ENCODE data around the gene UPK1B. TPM values are rescaled to one million over a fixed set of nuclear protein-coding genes. Genes with fewer than 3 reads are reported as not detected.
"Not testable (repeated sequence)": the region's sequence is repeated elsewhere in the genome, so short reads cannot be mapped to it uniquely, and the experiment has no call there.

The UPK1B gene
- not detected in 2 replicates for total RNA-seq (2014; rRNA removed; shearing (Covaris generic); ENCODE audit: low replicate concordance)

DNA sequence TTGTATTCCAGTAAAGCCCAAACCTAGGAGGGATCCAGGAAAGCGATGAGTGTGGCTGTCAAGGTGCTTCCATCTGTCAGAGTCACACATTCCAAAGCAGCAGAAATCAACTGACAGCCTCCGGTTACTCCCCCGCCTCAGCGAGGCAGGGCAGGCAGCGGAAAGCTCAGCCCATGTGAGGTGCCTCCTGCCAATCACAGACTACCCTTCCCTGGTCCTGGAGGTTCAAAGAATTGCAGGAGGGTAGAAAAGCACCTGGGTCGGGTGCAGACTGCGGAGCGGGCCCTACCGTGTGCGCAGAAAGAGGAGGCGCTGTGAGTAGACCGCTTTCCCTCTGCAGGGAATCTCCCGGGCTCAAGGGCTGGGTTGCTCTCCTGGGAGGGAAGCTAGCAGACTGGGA, at the start of gene UPK1B:
Gene UPK1B, plus strand, starts transcription at position 274 of the 400 bp plus-strand sequence. CDS start 13,144 bp downstream, outside the sequence.
- no peaks in the 10 kb centered on the region for H3K9me3 ChIP-seq

DNA sequence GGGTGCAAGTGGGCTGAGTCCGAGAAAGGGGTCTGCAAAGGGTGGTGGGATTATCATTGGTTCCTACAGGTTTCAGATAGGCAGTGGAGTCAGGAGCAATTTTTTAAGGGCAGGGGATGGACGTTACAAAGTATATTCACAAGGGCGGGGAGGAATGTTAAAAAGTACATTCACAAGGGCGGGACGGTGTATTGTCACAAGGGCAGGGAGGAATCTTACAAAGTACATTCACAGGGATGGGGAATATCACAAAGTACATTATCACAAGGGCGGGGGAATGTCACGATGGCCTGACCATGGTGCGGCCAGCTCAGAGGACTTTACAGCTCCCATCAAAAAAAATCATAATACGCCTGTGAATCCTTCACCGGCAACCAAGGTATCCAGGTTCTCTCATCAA, 48.1 kb upstream of the UPK1B start:
- H3K9me3 ChIP-seq: no peaks in the 10 kb centered on the region
- H3K36me3 ChIP-seq: no peaks in the 10 kb centered on the region
- H3K27me3 ChIP-seq: no peaks in the 10 kb centered on the region
- DNase-seq: no peak
- no peak overlapping the region for H3K4me3 ChIP-seq

More for the DNA sequence above, at the start of gene UPK1B:
- no peaks in the 10 kb centered on the region for H3K27me3 ChIP-seq
- H3K4me3 ChIP-seq: no peak within 1 kb of the TSS
- H3K36me3 ChIP-seq: no peaks in the 10 kb centered on the region
- DNase-seq: no peak

DNA sequence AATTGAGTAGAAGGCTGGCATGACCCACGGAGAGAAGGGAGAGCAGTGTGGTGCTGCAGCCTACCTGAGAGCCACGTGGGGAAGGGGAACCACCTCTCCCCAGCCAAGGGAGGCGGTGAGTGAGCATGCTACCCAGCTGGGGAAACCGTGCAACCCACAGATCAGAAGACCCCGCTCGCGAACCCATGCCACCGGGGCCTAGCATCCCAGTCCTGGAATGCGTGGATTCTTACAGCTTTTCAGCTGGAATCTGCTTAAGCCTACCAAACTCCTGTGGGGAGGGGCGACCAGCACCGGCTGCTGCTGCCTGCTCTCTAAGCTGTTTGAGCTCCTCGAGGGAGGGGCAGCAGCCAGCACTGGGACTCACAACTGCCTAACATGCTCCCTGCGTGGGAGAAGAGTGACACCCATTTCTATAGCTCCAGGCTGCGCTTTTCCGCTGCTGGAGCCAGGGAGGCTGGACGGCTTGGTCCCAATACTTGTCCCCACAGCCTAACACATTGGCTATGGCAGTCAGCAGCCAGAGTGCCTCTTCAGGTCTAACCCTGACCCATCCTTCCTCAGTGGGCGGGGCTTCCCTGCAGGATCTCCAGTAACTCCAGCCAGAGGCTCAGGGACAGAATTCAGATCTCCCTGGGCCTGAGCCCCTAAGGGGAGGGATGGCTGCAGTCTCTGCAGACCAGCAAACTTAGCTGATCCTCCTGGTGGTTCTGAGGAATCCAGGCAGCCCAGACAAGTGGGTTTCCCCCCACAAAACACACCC, 47.5 kb upstream of the UPK1B start:
- Histone ChIP-seq H3K36me3 (no peaks in the 10 kb centered on the region), H3K4me3 (no peak overlapping the region), H3K27me3 (no peaks in the 10 kb centered on the region), H3K9me3 (no peaks in the 10 kb centered on the region)
- DNase-seq: no peak

DNA sequence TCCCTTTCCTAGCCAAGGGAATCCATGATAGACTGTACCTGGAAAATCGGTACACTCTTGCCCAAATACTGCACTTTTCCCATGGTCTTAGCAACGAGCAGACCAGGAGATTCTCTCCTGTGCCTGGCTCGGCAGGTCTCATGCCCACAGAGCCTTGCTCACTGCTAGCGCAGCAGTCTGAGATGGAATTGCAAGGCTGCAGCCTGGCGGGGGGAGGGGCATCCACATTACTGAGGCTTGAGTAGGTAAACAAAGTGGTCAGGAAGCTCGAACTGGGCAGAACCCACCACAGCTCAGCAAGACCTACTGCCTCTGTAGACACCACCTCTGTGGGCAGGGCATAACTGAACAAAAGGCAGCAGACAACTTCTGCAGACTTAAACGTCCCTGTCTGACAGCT, 43.1 kb upstream of the UPK1B start:
- not testable (repeated sequence) for H3K4me3 ChIP-seq, H3K36me3 ChIP-seq, H3K9me3 ChIP-seq, H3K27me3 ChIP-seq, DNase-seq

DNA sequence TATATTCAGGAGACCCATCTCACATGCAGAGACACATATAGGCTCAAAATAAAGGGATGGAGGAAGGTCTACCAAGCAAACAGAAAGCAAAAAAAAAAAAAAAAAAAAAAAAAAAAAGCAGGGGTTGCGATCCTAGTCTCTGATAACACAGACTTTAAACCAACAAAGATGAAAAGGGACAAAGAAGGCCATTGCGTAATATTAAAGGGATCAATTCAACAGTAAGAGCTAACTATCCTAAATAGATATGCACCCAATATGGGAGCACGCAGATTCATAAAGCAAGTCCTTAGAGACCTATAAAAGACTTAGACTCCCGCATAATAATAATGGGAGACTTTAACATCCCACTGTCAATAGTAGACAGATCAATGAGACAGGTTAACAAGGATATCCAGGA, 41.1 kb upstream of the UPK1B start:
- DNase-seq, H3K36me3 ChIP-seq, H3K4me3 ChIP-seq, H3K9me3 ChIP-seq, H3K27me3 ChIP-seq: not testable (repeated sequence)

DNA sequence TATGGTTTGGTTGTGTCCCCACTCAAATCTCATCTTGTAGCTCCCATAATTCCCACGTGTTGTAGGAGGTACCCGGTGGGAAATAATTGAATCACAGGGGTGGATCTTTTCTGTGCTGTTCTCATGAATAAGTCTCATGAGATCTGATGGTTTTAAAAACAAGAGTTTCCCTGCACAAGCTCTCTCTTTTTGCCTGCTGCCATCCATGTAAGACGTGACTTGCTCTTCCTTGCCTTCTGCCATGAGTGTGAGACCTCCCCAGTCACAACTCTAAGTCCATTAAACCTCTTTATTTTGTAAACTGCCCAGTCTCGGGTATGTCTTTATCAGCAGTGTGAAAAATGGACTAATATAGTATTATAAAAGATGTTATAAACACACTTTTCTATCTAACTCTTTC, 34.0 kb upstream of the UPK1B start:
- H3K36me3 ChIP-seq, H3K9me3 ChIP-seq, H3K27me3 ChIP-seq, DNase-seq, H3K4me3 ChIP-seq: not testable (repeated sequence)

DNA sequence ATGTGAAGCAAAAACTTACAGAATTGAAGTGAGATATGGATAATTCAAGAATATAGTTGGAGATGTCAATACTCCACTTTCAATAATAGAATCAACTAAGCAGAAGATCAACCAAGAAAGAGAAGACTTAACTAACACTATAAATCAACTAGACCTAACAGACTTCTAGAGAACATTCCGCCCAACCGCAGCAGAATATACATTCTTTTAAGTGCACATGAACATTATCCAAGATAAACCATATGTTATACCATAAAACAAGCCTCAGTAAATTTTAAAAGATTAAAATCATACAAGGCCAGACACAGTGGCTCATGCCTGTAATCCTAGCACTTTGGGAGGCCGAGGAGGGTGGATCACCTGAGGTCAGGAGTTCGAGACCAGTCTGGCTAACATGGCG, 32.9 kb upstream of the UPK1B start:
- no peaks in the 10 kb centered on the region; the same call in 1 of the 2 replicates for H3K9me3 ChIP-seq
- H3K4me3 ChIP-seq: no peak overlapping the region
- no peaks in the 10 kb centered on the region for H3K36me3 ChIP-seq
- DNase-seq: no peak
- H3K27me3 ChIP-seq: no peaks in the 10 kb centered on the region

DNA sequence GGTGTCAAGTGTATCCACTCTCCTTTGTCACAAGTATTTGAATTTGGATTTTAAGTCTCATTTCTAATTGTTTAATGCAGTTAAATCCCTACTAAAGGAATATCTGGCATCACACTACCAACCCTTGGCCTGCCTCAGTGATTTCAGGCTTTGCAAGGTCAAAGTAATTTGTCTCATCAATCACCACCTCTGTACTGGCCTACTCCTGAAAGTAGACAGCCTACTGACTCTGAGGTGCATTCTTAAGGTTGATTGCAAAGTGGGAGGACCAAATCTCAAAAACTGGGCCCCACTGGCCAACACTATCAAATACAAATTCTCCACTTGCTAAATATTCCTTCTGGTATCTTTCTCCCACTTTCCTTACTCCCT, 28.3 kb upstream of the UPK1B start:
- Histone ChIP-seq H3K36me3 (no peaks in the 10 kb centered on the region), H3K9me3 (no peaks in the 10 kb centered on the region)

DNA sequence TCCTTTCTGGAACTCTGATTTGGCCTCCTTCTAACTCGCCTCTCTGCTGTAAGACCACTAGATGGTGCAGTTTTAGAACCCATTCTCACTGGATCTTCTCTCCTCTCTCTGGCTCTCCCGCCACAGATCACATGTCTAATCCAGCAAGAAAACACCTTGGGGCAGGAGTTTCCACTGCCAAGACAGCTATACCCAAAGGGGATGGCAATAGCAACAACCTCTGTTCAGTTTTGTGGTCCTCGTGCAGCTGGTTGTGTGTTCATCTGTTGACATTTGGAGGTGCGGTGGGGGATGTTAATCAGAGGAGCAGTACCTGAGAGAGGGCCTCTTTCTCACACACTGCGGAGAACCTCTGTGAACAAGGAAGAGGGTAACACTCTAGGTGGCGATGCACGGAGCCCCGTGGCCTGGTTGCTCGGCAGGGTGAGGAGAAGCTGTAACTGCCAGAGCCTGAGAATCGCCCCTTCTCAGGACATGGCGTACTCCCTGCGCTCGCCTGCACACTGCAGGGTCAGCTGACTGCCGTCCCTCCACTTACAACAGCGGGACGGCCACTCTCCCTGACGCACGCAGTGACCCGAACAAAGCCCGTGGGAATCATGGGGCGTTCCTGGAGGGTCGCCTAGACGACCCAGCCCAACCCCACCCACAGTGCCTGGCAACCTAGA, 27.8 kb upstream of the UPK1B start, which contains the start of gene TEX55:
Gene TEX55, plus strand, starts transcription at position 666 of the 668 bp plus-strand sequence. CDS start 25 bp downstream, outside the sequence.
- H3K36me3 ChIP-seq: no peaks in the 10 kb centered on the region
- H3K4me3 ChIP-seq: no peak within 1 kb of the TSS
- H3K9me3 ChIP-seq: no peaks in the 10 kb centered on the region
- no peak for DNase-seq
- H3K27me3 ChIP-seq: no peaks in the 10 kb centered on the region

More for the DNA sequence above, 28.3 kb upstream of the UPK1B start:
- DNase-seq: no peak
- Histone ChIP-seq H3K4me3 (no peak overlapping the region), H3K27me3 (no peaks in the 10 kb centered on the region)

DNA sequence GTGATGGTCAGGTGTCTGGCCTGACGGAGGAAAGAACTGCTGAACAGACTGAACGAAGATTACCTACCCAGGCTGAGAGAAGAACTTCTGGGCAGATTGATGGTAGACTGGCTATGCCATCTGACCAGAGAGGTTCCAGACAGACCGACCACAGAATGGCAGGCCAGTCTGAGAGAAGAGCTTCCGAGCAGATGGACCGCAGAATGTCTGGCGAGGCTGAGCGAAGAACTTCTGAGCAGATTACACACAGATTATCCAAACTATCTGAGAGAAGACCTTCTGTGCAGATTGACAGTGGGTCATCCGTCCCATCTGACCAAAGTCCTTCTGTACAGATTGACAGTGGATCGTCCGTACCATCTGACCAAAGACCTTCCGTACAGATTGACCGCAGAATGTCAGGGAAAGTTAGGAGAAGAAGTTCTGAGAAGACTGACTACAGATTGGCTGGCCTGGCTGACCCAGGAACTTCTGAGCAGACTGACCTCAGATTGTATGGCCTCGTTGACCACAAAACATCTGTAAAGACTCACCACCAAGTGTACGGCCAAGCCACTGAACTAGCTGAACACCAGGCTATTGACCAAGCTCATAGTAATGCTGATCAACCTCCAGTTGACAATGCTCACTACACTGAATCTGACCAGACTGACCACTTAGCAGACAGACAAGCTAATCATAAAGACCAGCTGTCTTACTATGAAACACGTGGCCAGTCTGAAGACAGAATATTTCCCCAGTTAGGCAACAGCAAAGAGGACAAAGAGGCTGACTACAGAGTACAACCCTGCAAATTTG, 26.6 kb upstream of the UPK1B start:
- Histone ChIP-seq H3K9me3 (no peaks in the 10 kb centered on the region), H3K27me3 (no peaks in the 10 kb centered on the region), H3K4me3 (no peak overlapping the region), H3K36me3 (no peaks in the 10 kb centered on the region)
- no peak for DNase-seq

DNA sequence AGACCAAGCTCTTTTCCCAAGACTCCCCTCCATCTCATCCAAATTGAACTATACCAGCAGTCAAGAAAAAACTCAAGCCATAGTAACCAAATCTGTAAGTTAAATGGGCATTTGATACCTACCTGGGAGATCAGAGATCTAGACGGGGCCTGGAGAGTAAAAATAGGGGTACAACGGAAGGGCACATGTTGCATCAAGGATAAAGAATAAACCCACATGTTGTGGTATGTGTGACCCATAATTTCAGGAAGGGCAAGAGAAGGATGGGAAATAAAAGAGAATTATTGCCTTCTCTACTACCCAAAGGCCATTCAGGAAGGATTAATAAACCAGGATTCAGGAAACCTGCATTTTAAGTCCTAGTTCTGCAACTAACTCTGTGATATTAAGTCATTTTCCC, 25.9 kb upstream of the UPK1B start:
- H3K27me3 ChIP-seq: no peaks in the 10 kb centered on the region
- no peak for DNase-seq
- H3K9me3 ChIP-seq: no peaks in the 10 kb centered on the region
- no peaks in the 10 kb centered on the region for H3K36me3 ChIP-seq
- H3K4me3 ChIP-seq: no peak overlapping the region

DNA sequence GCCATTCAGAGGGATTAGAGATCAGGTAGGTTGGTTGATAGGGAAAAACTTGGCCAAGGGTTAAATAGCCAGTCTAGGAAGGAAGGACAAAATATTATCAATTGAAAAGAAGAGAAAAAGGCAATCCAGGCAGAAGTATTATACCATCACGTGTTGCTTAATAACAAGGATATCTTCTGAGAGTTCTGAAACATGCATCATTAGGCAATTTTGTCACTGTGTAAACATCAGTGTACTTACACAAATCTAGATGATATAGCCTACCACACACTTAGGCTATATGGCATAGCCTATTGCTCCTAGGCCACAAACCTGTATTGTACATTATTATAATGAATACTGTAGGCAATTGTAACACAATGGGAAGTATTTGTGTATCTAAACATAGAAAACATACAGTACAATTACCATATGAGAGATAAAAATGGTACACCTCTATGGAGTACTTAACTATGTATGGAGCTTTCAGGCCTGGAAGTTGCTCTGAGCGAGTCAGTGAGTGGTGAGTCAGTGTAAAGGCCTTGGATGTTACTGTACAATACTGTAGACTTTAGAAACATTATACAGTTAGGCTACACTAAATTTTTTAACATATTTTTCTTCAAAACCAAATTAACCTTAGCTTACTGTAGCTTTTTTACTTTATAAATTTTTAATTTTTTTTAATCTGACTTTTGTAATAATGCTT, 24.8 kb upstream of the UPK1B start:
- Histone ChIP-seq H3K4me3 (no peak overlapping the region), H3K27me3 (no peaks in the 10 kb centered on the region), H3K36me3 (no peaks in the 10 kb centered on the region), H3K9me3 (peaks cover 2% of the 10 kb centered on the region; the same call in 1 of the 2 replicates)
- DNase-seq: peak; percentile 54

DNA sequence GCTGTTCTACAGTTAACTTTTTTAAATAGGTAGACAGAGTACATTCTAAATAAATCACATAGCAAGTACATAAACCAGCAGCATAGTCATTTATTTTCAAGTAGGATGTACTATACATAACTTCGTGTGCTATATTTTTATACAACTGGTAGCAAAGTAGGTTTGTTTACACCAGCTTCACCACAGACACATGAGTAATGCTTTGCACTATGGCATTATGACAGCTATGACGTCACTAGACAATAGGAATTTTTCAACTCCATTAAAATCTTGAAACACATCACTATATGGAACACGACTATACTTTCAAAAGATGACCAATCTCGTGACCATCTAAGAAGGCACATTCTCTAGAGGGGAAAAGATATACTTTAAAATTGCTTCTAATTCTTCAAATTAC, 23.9 kb upstream of the UPK1B start:
- Histone ChIP-seq H3K9me3 (peaks cover 2% of the 10 kb centered on the region; the same call in 1 of the 2 replicates), H3K36me3 (no peaks in the 10 kb centered on the region), H3K4me3 (no peak overlapping the region), H3K27me3 (no peaks in the 10 kb centered on the region)
- DNase-seq: no peak

DNA sequence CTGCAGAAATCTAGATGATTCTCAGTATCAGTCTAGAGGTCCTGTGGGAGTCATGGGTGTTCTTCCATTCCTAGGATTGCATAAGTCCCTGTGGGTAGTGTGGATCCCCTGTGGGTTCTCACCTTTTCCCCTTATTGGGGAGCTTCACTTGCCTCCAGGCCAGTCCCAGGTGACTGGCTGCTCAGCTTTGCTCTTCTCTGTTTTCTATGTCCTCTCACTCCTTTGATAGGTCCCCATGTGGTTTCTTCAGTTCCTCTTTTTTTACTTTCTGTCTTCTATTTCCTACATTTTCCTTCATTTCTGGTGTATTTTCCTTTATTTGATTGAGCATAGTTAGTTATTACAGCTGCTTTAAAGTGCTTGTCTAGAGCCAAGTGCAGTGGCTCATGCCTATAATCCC, 16.5 kb upstream of the UPK1B start:
- Histone ChIP-seq H3K27me3 (peaks cover 4% of the 10 kb centered on the region; the same call in 1 of the 2 replicates), H3K9me3 (peaks cover 2% of the 10 kb centered on the region; the same call in 1 of the 2 replicates), H3K36me3 (no peaks in the 10 kb centered on the region), H3K4me3 (no peak overlapping the region)
- no peak for DNase-seq

DNA sequence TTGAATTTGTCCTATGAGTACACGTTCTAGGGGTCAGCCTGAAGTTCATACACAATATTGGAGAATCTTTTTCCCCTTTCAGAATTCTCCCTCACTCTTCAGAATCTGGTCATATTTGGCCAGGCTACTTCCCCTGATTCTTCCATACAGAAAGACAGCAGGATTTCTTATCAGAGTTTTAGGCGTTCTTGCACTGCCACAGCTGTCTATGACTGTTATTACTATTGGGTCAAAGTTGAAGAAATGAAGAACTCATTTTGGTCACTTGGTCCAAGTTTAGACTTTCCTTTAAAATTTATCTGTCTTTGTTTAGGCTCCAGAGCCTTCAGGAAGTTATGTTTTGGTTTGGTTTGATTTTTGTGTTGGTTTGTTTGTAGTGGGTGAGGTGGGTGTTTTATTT, 15.4 kb upstream of the UPK1B start:
- Histone ChIP-seq H3K36me3 (no peaks in the 10 kb centered on the region), H3K4me3 (no peak overlapping the region), H3K9me3 (peaks cover 2% of the 10 kb centered on the region; the same call in 1 of the 2 replicates), H3K27me3 (peaks cover 4% of the 10 kb centered on the region; the same call in 1 of the 2 replicates)
- DNase-seq: no peak

DNA sequence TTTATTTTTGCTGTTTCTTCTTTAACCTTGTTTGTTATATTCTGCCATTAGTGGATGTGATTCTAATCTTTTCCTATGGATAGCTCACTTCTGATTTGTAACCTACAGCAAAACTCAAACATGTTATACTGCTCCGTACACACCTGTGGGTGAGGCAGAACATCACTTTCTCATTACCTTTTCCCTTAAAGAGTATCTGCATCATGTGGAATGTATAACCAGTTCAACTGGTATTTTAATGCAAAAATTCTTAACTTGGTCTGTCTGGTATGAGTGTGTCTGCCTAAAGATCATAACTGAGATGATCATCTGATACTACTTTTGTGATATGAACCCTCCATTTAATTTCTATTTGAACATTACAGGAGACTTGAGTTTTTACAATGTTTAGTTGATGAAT, 13.0 kb upstream of the UPK1B start:
- no peaks in the 10 kb centered on the region for H3K9me3 ChIP-seq
- no peaks in the 10 kb centered on the region for H3K36me3 ChIP-seq
- no peak overlapping the region for H3K4me3 ChIP-seq
- H3K27me3 ChIP-seq: peaks cover 4% of the 10 kb centered on the region; the same call in 1 of the 2 replicates
- DNase-seq: no peak

Data from MG63 (cell line).